Endothelial cell of umbilical vein (primary cell): Measurements from ENCODE around the gene SFT2D3. TPM values are rescaled to one million over a fixed set of nuclear protein-coding genes. Genes with fewer than 3 reads are reported as not detected.

Experiments used
- BruUV-seq: library from RNA; stranded (reverse); fragments of 400-500 nt; replicated peaks from 2 replicates; lab custom pipeline; 2021; lab: Mats Ljungman, UMichigan
- CTCF ChIA-PET: fragments of 300-600, 350-600 bp; sonication (Branson Sonifier 250); formaldehyde crosslinking; loops from one replicate; lab custom pipeline; 2021; ENCODE audit warnings: antibody characterized with exemption, inconsistent platforms; lab: Charles Lee
- POLR2A ChIA-PET: fragments of 300-600, 350-600 bp; sonication (Branson Sonifier 250); formaldehyde crosslinking; loops from one replicate; lab custom pipeline; 2021; ENCODE audit warnings: antibody characterized with exemption, inconsistent platforms; lab: Charles Lee
- DNase-seq: peaks from one replicate; pipeline ENCODE4 v3.0.0-alpha.2; 2011; ENCODE audit warnings: low read depth, low spot score
- FAIRE-seq: peaks from 2 replicates; lab custom pipeline; 2011; peaks lifted over from hg19 to GRCh38; lab: Jason Lieb, UNC
- H2AFZ ChIP-seq: 2 replicates; pipeline ENCODE4 v1.6.0; 2012; ENCODE audit warnings: low read depth, low read length, control low read depth, inconsistent platforms
- H3K27ac ChIP-seq: 2 replicates; pipeline ENCODE4 v1.5.1; 2011; ENCODE audit warnings: low read depth, mild to moderate bottlenecking, control low read depth, low read length, moderate library complexity; ENCODE audit not compliant: insufficient read depth
- H3K27me3 ChIP-seq, 2 experiments: 2 replicates each; pipeline versions ENCODE4 v1.6.0 to v1.6.1; 2011; ENCODE audit warnings: low read length in 2 of 2, mixed read lengths in 1 of 2; ENCODE audit not compliant: control insufficient read depth in 2 of 2, insufficient read depth in 2 of 2
- H3K36me3 ChIP-seq, 2 experiments: 2 replicates in 1 of 2; 3 replicates in 1 of 2; pipeline ENCODE4 v1.5.1; 2011; ENCODE audit warnings: low read length in 2 of 2, mild to moderate bottlenecking in 1 of 2, moderate library complexity in 1 of 2; ENCODE audit not compliant: control insufficient read depth in 2 of 2, insufficient read depth in 2 of 2; ENCODE audit errors: extremely low read depth in 1 of 2
- H3K4me1 ChIP-seq: 3 replicates; pipeline ENCODE4 v1.5.1; 2011; ENCODE audit warnings: mild to moderate bottlenecking, low read length; ENCODE audit not compliant: control insufficient read depth, insufficient read depth; ENCODE audit errors: extremely low read depth
- H3K4me2 ChIP-seq: 2 replicates; pipeline ENCODE4 v1.6.1; 2011; ENCODE audit warnings: low read length, control low read depth, mixed read lengths; ENCODE audit not compliant: insufficient read depth
- H3K4me3 ChIP-seq, 3 experiments: fragments of 200-600 bp in 1 of 3; sonication (generic), shearing (Covaris generic) in 1 of 3; replicated peaks in 1 of 3; 2 replicates each; pipeline ENCODE4 v1.5.1; 2011 to 2016; ENCODE audit warnings: control low read depth in 3 of 3, low read length in 3 of 3, mild to moderate bottlenecking in 2 of 3, inconsistent platforms in 1 of 3, low read depth in 1 of 3, moderate library complexity in 1 of 3; ENCODE audit not compliant: insufficient read depth in 1 of 3
- H3K79me2 ChIP-seq: 2 replicates; pipeline ENCODE4 v1.6.0; 2012; ENCODE audit warnings: low read length, inconsistent platforms; ENCODE audit not compliant: control insufficient read depth, insufficient read depth
- H3K9ac ChIP-seq: replicated peaks from 2 replicates; pipeline ENCODE3; 2011; ENCODE audit warnings: low read length, control low read depth; ENCODE audit not compliant: insufficient read depth; ENCODE audit errors: extremely low read depth
- H3K9me1 ChIP-seq: replicated peaks from 3 replicates; pipeline ENCODE4 v1.6.0; 2011; ENCODE audit warnings: mild to moderate bottlenecking, low read length; ENCODE audit not compliant: control insufficient read depth, insufficient read depth; ENCODE audit errors: extremely low read depth
- H3K9me3 ChIP-seq: replicated peaks from 2 replicates; pipeline ENCODE4 v1.5.1; 2012; ENCODE audit warnings: low read length, inconsistent platforms; ENCODE audit not compliant: control insufficient read depth, insufficient read depth
- H4K20me1 ChIP-seq: replicated peaks from 2 replicates; pipeline ENCODE3; 2011; ENCODE audit warnings: mild to moderate bottlenecking, low read length; ENCODE audit not compliant: control insufficient read depth, insufficient read depth; ENCODE audit errors: extremely low read depth
- CTCF ChIP-seq, 2 donors: IDR thresholded peaks; 1 replicate in 1 of 2; 2 replicates in 1 of 2; pipeline ENCODE4 v1.5.1; 2011; ENCODE audit warnings: low read length in 2 of 2, mild to moderate bottlenecking in 2 of 2, moderate library complexity in 2 of 2, control low read depth in 1 of 2, inconsistent platforms in 1 of 2, low read depth in 1 of 2; ENCODE audit not compliant: insufficient read depth in 1 of 2; ENCODE audit errors: extremely low read depth in 1 of 2
- EZH2 ChIP-seq: IDR thresholded peaks from 2 replicates; pipeline ENCODE4 v1.6.1; 2012; ENCODE audit warnings: borderline replicate concordance, low read depth, mild to moderate bottlenecking, moderate library complexity, low read length, inconsistent platforms; ENCODE audit not compliant: severe bottlenecking
- FOS ChIP-seq: IDR thresholded peaks from 2 replicates; pipeline ENCODE4 v1.6.1; 2011; ENCODE audit warnings: mild to moderate bottlenecking, low read length, moderate library complexity, borderline replicate concordance; ENCODE audit not compliant: insufficient read depth
- GATA2 ChIP-seq: IDR thresholded peaks from 2 replicates; pipeline ENCODE4 v1.7.0; 2011; ENCODE audit warnings: low read depth, mild to moderate bottlenecking, moderate library complexity, mixed read lengths, low read length; ENCODE audit not compliant: insufficient read length, insufficient read depth
- JUN ChIP-seq: IDR thresholded peaks from 2 replicates; pipeline ENCODE4 v1.6.1; 2011; ENCODE audit warnings: borderline replicate concordance, low read depth; ENCODE audit not compliant: insufficient read length, insufficient read depth
- MYC ChIP-seq: IDR thresholded peaks from one replicate; pipeline ENCODE4 v1.6.1; 2011; ENCODE audit warnings: mild to moderate bottlenecking, low read depth, low read length
- POLR2A ChIP-seq: IDR thresholded peaks from 2 replicates; pipeline ENCODE4 v1.6.1; 2012; ENCODE audit warnings: low read depth, mild to moderate bottlenecking, control low read depth, low read length
- POLR2AphosphoS5 ChIP-seq: IDR thresholded peaks from 2 replicates; pipeline ENCODE4 v1.6.1; 2012; ENCODE audit warnings: low read depth, mild to moderate bottlenecking, control low read depth, low read length, moderate library complexity; ENCODE audit not compliant: insufficient read depth
- dilution Hi-C: fragments of 300-500 bp; cut with MboI; formaldehyde crosslinking; loops from one replicate; pipeline ENCODE4 v1.15.0; 2019; ENCODE audit warnings: low sequenced_read_pairs; ENCODE audit not compliant: extremely low pct_ligation_motif_present
- intact Hi-C: fragments of 100-400 bp; cut with micrococcal nuclease; formaldehyde crosslinking; loops from one replicate; pipeline ENCODE4 v1.10.0; 2022
- polyA plus RNA-seq, 4 experiments: library from polyadenylated mRNA; depleted of rRNA in 3 of 4; stranded (reverse) in 3 of 4; unstranded in 1 of 4; fragments of >200 nt; gene quantifications; 2 replicates each; pipeline versions ENCODE4 v1.2.1 to v1.2.3, GENCODE V29; 2011 to 2012; ENCODE audit warnings: missing spikeins in 1 of 4
- total RNA-seq: library from RNA; stranded (reverse); gene quantifications from 2 replicates; pipeline ENCODE4 v1.2.3, GENCODE V29; 2021

SFT2D3 gene
- total and polyA plus RNA-seq, 2 donors (not counting 3 experiments of a cell fraction or from before 2014, with no cell fraction given): 4.5 to 4.7 TPM

DNA sequence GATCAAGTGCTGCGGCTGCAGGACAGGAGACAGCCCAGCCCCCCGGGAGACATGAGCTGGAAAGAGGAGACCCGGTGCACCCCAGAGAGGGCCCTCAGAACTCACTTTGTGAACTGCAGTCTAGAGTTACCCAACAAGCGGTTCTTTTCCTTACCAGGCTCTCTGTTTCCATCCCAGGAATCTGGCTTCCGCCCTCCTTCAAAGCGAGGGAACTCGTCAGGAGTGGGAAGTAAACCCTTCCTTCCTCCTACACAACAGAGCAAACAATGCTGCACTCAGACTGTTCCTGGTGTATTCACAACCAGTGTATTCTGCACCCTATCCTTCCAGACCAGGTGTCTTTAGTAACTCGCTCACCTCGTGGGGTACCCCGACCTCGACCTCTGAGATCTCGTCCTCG lies 8.0 kb downstream of the SFT2D3 start:
- Histone ChIP-seq H3K4me1 (no peaks in the 10 kb centered on the region), H3K79me2 (no peaks in the 10 kb centered on the region), H3K27me3 (no peaks in the 10 kb centered on the region), H3K4me2 (no peak overlapping the region), H3K9me1 (no peaks in the 10 kb centered on the region), H3K4me3 (no peak overlapping the region), H4K20me1 (no peaks in the 10 kb centered on the region), H3K36me3 (peaks cover 8 to 24% of the 10 kb centered on the region in 2 experiments), H3K9ac (no peak overlapping the region), H3K27ac (no peak overlapping the region), H3K9me3 (no peaks in the 10 kb centered on the region), H2AFZ (no peak overlapping the region)
- DNase-seq (no peak), FAIRE-seq (no peak)
- ChIA-PET CTCF (interaction anchor here (1.8 kb wide), 1 partner anchor 118 kb away, joined by 4 read pairs; no protein-coding TSS in a partner anchor), POLR2A (no interaction called here)
- TF ChIP-seq JUN: no peak
- no peak for TF ChIP-seq GATA2
- no peak for TF ChIP-seq FOS
- no peak for TF ChIP-seq EZH2
- no peak for TF ChIP-seq MYC
- TF ChIP-seq POLR2AphosphoS5: no peak
- no peak for TF ChIP-seq POLR2A
- TF ChIP-seq CTCF (IDR thresholded peaks at IDR 0.05; ENCODE audit: extremely low read depth in 1 of 2, insufficient read depth in 1 of 2, low read depth in 1 of 2, low read length in 2 of 2): no peak
- intact Hi-C loops: no loop called here
- dilution Hi-C loops: no loop called here
- BruUV-seq: no TSS peak
